GM12874 (cell line): ENCODE measurements around the gene ZSWIM2.

Experiments used
- TF ChIP-seq, protein P1 (sequence below): IDR thresholded peaks from 2 replicates; pipeline ENCODE4 v1.5.1; 2011; ENCODE audit warnings: low read depth, mild to moderate bottlenecking, control low read depth, low read length, moderate library complexity; ENCODE audit not compliant: insufficient read depth

Gene ZSWIM2

DNA sequence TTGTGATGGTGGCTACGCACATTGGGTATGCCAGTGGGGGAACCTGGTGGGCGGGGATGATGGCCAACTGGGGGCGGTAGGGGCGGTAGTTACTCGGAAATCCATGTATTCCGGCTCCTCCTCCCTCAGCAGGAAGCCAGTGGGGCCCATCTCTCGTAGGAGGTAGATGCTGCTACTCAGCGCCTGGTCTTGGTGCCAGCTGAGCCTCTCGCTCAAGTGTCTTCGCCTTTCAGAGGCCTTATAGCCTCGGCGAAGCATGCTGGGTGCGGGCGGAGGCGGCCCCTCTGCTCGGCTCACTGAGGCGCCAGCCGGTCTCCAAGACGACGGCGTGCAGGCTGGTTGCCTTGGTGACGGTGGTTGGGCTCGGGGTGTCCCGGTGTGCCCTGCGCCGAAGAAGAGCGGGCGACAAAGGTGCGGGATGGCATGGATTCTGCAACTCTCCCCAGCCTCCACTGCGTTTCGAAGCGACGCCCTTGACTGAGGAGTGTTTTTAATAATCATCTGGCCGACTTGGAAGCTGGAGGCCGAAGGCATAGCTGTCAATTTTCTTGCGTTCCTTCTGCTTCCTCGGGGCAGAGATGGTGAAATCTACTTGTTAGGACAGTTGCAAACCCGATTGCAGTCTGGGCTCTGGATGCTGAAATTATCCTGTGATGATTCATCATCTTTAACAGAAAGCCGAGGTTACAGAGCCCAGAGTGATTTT lies at the start of gene ZSWIM2:
TSS of gene ZSWIM2 (minus strand) at position 298 of the 706 bp plus-strand sequence. CDS start at position 258, 40 bp downstream.
- TF ChIP-seq, protein P1, sequence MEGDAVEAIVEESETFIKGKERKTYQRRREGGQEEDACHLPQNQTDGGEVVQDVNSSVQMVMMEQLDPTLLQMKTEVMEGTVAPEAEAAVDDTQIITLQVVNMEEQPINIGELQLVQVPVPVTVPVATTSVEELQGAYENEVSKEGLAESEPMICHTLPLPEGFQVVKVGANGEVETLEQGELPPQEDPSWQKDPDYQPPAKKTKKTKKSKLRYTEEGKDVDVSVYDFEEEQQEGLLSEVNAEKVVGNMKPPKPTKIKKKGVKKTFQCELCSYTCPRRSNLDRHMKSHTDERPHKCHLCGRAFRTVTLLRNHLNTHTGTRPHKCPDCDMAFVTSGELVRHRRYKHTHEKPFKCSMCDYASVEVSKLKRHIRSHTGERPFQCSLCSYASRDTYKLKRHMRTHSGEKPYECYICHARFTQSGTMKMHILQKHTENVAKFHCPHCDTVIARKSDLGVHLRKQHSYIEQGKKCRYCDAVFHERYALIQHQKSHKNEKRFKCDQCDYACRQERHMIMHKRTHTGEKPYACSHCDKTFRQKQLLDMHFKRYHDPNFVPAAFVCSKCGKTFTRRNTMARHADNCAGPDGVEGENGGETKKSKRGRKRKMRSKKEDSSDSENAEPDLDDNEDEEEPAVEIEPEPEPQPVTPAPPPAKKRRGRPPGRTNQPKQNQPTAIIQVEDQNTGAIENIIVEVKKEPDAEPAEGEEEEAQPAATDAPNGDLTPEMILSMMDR, result no peak

GRCh38 chr2:186895451-186895850 lies 46.5 kb upstream of the ZSWIM2 start:
- TF ChIP-seq, protein P1, result no peak

DNA sequence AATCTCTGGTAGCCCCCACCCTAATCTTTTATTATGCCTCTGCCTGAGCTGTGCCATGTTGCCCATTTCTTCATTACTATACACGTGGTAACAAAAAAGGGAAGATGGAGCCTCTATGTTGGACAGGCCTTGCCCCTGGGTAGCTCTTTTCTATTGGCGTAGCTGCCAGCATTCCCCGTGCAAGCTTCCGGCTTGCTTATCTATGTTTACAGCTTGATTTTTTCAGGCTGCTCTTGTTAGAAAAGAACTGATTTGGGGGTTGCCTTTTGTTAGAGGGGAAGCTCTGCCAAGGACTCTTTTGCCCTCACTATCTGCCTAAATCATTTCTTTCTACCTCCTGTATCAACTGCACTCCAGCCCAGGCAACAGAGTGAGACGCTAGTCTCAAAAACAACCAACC lies 45.5 kb upstream of the ZSWIM2 start:
- TF ChIP-seq, protein P1, result no peak

- TF ChIP-seq, protein P1, result no peak
Measured at GRCh38 chr2:186892821-186893220, 43.9 kb upstream of the ZSWIM2 start.

GRCh38 chr2:186891185-186891621 lies 42.2 kb upstream of the ZSWIM2 start:
- TF ChIP-seq, protein P1, result no peak

DNA sequence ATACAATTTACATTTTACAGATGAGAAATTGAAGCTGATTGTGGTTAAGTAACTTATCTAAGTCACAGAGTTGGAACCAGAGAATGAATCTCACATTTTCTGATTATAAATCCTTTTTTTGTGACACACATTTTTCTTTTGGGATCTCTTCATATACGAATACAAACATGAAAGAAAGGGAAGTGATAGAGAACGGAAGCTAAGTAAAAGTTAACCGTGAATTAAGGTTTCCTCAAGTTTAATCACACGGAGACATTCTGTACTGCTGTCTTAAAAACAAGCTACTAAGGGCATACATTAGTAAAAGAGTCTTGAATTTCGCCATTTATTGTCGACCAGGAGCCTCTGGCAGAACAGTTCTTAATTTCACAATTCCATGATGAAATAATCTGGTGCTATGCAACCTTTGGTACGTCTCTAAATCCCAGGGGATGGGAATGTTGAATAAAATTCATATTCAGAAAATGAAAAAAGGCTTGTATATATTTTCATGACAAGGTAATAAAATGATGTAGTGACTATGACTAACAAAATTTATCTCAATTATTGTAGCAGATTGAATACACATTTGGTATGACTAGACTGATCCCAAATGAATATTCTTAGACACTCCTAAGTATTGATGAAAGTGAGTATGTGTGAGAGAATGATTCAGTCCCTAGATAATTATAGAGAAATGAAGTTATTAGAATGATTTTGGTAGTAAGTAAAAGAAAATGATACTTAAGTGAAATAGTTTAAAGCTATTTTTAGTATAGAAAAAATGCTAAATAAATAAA lies 40.3 kb upstream of the ZSWIM2 start:
- TF ChIP-seq, protein P1, result no peak
